ENCODE results near the gene CAV1.

GRCh38 chr7:116529250-116529649 lies 4.4 kb downstream of the CAV1 start:
- TF ChIP-seq EP300 (IDR thresholded peaks at IDR 0.05; ENCODE audit: low read depth), result no peak
- TF ChIP-seq, protein P1, sequence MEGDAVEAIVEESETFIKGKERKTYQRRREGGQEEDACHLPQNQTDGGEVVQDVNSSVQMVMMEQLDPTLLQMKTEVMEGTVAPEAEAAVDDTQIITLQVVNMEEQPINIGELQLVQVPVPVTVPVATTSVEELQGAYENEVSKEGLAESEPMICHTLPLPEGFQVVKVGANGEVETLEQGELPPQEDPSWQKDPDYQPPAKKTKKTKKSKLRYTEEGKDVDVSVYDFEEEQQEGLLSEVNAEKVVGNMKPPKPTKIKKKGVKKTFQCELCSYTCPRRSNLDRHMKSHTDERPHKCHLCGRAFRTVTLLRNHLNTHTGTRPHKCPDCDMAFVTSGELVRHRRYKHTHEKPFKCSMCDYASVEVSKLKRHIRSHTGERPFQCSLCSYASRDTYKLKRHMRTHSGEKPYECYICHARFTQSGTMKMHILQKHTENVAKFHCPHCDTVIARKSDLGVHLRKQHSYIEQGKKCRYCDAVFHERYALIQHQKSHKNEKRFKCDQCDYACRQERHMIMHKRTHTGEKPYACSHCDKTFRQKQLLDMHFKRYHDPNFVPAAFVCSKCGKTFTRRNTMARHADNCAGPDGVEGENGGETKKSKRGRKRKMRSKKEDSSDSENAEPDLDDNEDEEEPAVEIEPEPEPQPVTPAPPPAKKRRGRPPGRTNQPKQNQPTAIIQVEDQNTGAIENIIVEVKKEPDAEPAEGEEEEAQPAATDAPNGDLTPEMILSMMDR (IDR thresholded peaks at IDR 0.05), result no peak
